Omental fat pad (tissue), 4 donors: ENCODE results near the gene MACROD2. TPM values are rescaled to one million over a fixed set of nuclear protein-coding genes. Genes with fewer than 3 reads are reported as not detected.

ENCODE experiments used
- ATAC-seq: fragments of 150-250 bp; one replicate; pipeline ENCODE4 v1.9.1; 2016; ENCODE audit warnings: mild to moderate bottlenecking, moderate library complexity; ENCODE audit not compliant: low FRiP score
- DNase-seq: peaks from one replicate; pipeline ENCODE4 v3.0.0-alpha.2; 2019; ENCODE audit warnings: low spot score
- total RNA-seq, 4 donors: library from RNA; depleted of rRNA; stranded (reverse); fragments of >200 nt; gene quantifications; one replicate each; pipeline ENCODE4 v1.1.0, GENCODE V29; 2016
- TF ChIP-seq, protein P1 (sequence below), 3 donors: fragments of 450-650 bp; IDR thresholded peaks; one replicate each; pipeline ENCODE4 v1.5.1; 2016 to 2017; ENCODE audit warnings: antibody characterized with exemption in 3 of 3, mild to moderate bottlenecking in 3 of 3, moderate library complexity in 2 of 3

Gene MACROD2
- total RNA-seq, 4 donors from 2014 or later, result 6.8 to 54.1 (median 7.4) TPM

DNA sequence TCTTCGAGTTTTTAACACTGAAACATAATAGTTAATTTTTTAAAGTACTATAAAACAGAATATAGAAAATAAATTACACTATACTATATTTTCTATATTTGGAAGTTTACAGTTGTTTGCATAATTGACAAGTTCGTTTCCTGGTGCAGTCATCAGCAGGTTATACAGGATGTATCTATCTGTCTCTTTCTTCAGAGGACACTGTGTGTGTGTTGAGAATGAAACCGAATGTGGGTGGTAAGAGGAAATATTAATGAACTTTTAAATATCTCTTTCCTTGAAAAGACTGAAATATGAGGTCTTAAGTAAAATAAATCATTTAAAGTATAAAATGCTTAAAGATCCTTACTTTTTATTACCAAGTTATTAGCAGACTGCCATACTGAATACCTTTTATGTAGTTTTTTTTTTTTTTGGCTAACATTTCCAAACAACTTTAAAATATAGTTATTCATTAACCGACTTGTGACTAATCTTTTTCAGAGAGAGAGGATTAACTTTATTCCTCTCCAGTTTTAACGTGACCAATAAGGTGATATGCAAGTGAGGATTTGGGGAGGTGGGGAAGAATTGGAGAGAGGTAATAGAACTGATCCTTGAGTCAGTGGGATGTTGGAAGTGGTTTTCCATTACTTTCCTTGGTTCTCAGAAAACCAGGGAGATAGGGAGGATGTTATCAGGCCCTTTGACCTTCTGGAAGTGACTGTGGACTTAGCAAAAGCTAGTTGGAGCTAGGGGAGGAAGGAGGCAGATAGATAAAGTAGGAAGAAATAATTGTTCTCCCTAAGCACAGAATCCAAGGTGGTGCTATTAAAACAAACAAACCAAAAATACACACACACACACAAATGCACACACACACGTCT lies 722.1 kb downstream of the MACROD2 start:
- DNase-seq (no peak), ATAC-seq (no peak)
- TF ChIP-seq, protein P1, sequence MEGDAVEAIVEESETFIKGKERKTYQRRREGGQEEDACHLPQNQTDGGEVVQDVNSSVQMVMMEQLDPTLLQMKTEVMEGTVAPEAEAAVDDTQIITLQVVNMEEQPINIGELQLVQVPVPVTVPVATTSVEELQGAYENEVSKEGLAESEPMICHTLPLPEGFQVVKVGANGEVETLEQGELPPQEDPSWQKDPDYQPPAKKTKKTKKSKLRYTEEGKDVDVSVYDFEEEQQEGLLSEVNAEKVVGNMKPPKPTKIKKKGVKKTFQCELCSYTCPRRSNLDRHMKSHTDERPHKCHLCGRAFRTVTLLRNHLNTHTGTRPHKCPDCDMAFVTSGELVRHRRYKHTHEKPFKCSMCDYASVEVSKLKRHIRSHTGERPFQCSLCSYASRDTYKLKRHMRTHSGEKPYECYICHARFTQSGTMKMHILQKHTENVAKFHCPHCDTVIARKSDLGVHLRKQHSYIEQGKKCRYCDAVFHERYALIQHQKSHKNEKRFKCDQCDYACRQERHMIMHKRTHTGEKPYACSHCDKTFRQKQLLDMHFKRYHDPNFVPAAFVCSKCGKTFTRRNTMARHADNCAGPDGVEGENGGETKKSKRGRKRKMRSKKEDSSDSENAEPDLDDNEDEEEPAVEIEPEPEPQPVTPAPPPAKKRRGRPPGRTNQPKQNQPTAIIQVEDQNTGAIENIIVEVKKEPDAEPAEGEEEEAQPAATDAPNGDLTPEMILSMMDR (IDR thresholded peaks at IDR 0.05), result no peak

DNA sequence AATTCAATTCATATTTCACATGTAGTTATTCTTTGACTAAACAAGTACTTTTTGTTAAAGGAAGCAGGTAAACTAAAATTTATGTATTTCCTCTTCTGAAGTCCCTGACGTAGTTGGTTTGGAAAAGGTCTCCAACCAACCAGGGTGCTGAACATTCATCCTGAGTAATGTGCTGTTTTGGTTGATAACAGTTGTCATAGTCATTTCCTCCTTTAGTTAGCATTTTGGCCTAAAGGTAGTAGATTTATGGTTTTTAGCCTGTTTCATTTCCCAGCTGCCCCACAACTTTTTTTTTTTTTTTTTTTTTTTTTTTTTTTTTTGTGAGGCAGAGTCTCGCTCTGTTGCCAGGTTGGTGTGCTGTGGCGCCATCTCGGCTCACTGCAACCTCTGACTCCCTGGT lies 724.9 kb downstream of the MACROD2 start:
- DNase-seq (no peak), ATAC-seq (no peak)
- TF ChIP-seq, protein P1 (IDR thresholded peaks at IDR 0.05), result no peak

DNA sequence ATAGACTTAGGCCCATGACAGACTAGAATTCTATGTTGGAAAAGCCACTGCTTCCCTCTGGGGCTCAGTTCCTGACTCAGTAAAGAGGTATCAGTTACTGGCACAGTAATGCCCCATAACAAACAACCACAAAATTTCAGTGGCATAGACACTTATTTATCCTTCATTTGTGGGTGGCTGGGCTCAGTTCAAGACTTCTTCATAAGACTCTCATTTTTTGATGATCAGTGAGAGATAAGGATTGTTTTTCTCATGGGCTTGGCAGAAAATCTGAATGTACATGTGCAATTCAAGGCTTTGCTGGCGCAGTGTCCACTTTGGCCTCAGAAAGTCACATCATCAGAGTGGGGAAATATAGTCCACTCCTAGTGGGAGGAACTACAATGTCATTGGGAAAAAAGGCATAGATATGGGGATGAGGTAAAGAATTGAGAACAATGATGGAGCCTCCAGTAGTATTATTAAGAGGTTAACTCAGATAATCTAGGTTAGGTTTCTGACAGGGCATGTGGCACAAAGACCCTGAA lies 726.7 kb downstream of the MACROD2 start:
- DNase-seq (no peak), ATAC-seq (no peak)
- TF ChIP-seq, protein P1 (IDR thresholded peaks at IDR 0.05), result no peak

DNA sequence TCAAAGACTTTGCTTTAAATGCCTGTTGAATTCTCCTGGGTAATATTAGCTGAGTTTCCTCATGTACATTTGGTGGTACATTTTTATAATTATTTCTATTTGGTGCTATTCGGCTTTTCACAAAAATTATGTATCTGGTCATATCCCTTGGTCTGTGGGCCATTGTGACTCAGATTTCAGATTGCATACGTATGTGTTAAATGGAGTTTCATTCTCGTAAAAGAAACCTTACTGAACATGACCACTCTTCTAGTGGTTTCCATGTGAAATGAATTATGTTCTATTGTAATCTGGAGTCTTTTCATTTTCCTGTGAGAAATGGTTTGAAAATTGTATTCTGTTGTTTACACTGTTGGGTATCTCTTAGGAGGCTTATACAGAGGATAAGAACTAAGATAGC lies 728.3 kb downstream of the MACROD2 start:
- no peak for ATAC-seq
- DNase-seq, result no peak
- TF ChIP-seq, protein P1 (IDR thresholded peaks at IDR 0.05), result no peak

DNA sequence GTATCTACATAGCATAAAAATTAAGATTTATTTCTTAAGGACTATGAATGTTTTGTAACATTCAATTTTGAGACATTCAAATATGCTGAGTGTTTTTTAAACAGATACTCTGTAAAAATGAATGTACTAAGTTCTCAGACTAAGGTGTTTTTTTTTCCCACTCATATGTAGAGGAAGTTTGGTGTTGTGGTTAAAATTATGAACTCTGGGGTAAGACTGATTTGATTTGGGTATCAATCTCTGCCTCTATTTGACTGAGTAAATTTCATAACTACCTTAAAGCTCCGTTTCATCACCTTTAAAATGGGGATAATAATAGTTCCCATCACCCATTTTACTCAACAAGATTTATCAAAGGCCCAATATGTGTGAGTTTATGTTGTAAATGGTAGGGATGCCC lies 728.7 kb downstream of the MACROD2 start:
- TF ChIP-seq, protein P1 (IDR thresholded peaks at IDR 0.05), result no peak
- DNase-seq (no peak), ATAC-seq (no peak)

DNA sequence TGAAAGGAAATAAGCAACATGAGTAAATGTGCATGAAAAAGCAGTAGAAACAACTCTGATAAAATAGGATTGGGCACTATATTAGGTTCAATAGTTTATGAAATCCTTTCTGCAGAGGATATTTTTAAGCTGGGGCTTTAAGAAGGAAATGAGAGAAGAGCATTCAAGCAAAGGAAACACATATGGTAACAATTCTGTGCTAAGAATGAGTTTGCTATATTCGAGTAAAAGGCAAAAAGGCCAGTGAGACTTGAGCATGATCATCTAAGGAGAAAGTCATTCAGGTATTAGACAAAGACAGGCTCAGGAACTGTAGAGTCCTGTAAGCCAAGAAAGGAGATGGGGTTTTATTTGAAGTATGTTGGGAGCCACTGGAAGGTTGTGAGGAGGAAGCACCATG lies 729.2 kb downstream of the MACROD2 start:
- ATAC-seq, result no peak
- DNase-seq, result no peak
- TF ChIP-seq, protein P1 (IDR thresholded peaks at IDR 0.05), result no peak

DNA sequence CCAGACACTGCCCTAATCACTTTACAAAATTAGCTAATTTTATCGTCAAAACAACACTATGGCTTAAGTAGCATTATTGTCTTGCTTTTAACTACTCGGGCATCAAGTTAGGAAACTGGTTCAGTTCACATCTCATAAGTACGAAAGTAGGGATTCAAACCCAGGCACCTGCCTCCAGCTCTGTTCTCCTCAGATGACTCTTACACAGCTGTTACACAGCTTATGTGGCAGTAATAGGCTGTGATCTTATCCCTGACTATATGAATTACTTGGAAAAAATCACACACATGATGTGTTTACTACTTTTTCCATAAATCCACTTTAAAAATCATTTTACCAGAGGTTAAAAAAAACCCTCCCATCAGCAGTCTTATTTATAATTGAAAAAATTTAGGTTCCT lies 731.3 kb downstream of the MACROD2 start:
- TF ChIP-seq, protein P1 (IDR thresholded peaks at IDR 0.05), result no peak
- ATAC-seq (no peak), DNase-seq (no peak)
